Suprapubic skin (tissue), 4 donors: Measurements from ENCODE around the gene SNN.

Source experiments
- POLR2A ChIP-seq, 2 donors: fragments of 450-650 bp; IDR thresholded peaks; one replicate each; pipeline ENCODE4 v1.6.1; 2017; ENCODE audit warnings: antibody characterized with exemption in 2 of 2, mild to moderate bottlenecking in 2 of 2, moderate library complexity in 2 of 2
- POLR2AphosphoS5 ChIP-seq, 3 donors: sonication (generic); formaldehyde crosslinking; IDR thresholded peaks; one replicate each; pipeline ENCODE4 v1.6.1; 2017; ENCODE audit warnings: antibody characterized with exemption in 3 of 3
- TF ChIP-seq, protein P1 (sequence below), 2 donors: fragments of 200-600 bp in 1 of 2; fragments of 450-650 bp in 1 of 2; sonication (generic) in 1 of 2; IDR thresholded peaks; one replicate each; pipeline ENCODE4 v1.5.1; 2016 to 2019; ENCODE audit warnings: antibody characterized with exemption in 2 of 2, mild to moderate bottlenecking in 1 of 2, moderate library complexity in 1 of 2

GRCh38 chr16:11665071-11665491 is 3.2 kb upstream of the SNN start:
- TF ChIP-seq POLR2AphosphoS5 (IDR thresholded peaks at IDR 0.05) (no peak), POLR2A (IDR thresholded peaks at IDR 0.05) (no peak)
- TF ChIP-seq, protein P1, sequence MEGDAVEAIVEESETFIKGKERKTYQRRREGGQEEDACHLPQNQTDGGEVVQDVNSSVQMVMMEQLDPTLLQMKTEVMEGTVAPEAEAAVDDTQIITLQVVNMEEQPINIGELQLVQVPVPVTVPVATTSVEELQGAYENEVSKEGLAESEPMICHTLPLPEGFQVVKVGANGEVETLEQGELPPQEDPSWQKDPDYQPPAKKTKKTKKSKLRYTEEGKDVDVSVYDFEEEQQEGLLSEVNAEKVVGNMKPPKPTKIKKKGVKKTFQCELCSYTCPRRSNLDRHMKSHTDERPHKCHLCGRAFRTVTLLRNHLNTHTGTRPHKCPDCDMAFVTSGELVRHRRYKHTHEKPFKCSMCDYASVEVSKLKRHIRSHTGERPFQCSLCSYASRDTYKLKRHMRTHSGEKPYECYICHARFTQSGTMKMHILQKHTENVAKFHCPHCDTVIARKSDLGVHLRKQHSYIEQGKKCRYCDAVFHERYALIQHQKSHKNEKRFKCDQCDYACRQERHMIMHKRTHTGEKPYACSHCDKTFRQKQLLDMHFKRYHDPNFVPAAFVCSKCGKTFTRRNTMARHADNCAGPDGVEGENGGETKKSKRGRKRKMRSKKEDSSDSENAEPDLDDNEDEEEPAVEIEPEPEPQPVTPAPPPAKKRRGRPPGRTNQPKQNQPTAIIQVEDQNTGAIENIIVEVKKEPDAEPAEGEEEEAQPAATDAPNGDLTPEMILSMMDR (IDR thresholded peaks at IDR 0.05): no peak
